ENCODE data around the gene RCHY1. TPM values are rescaled to one million over a fixed set of nuclear protein-coding genes. Genes with fewer than 3 reads are reported as not detected.

RCHY1 gene
- 10 to 100 TPM in 1 of 2 donors, 1 to 10 TPM in 1; 8.5 to 13.0 TPM for polyA plus RNA-seq

- Histone ChIP-seq H3K9me3 (ENCODE audit: control insufficient read depth in 2 of 2, insufficient read depth in 1 of 2, low read depth in 1 of 2, low read length in 1 of 2) (no peaks in the 10 kb centered on the region), H3K4me1 (ENCODE audit: control insufficient read depth in 2 of 2, insufficient read depth in 2 of 2, low read length in 1 of 2) (no peaks in the 10 kb centered on the region), H3K4me3 (ENCODE audit: low read depth in 1 of 2, low read length in 2 of 2) (peak within 1 kb of the TSS; percentile 83 to 98), H3K36me3 (ENCODE audit: control insufficient read depth in 2 of 2, insufficient read depth in 2 of 2, low read length in 1 of 2) (no peaks in the 10 kb centered on the region), H3K27ac (ENCODE audit: low read depth in 2 of 2, low read length in 1 of 2) (peak within 1 kb of the TSS; percentile 97 to 98), H3K27me3 (ENCODE audit: control insufficient read depth in 1 of 2, insufficient read depth in 2 of 2, low read length in 2 of 2) (no peaks in the 10 kb centered on the region)
- 0% methylated on average over 61 of the region's 61 CpGs for WGBS, 2 donors
These were observed at the start of gene RCHY1, which contains the start of gene THAP6 for GRCh38 chr4:75514131-75514948. RCHY1 (minus strand) TSS chr4:75514403; CDS start chr4:75514286, 117 bp downstream. THAP6 (plus strand) TSS chr4:75514473; CDS start chr4:75515453, 980 bp downstream.

DNA sequence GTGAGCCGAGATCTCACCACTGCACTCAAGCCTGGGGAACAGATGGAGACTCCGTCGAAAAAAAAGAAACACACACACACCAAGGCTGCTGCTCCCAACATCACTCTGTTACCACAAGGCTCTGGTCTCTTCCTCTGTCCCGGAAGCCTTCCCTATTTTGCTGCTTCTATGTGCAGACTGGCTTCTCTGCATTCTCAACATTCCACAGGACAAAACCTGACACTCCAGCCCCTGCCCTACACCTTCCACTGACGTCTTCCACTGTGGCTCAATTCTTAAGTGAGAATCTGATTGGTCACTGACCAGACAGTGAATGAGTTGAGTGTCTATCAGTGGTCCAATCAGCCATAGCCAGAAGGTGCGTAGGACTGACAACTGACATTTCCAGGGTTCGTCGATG, 47.6 kb upstream of the RCHY1 start:
- 72 to 74% methylated on average over 7 to 8 of the region's 8 CpGs for WGBS, 2 donors
- Histone ChIP-seq H3K4me3 (ENCODE audit: low read depth in 1 of 2, low read length in 2 of 2) (no peak overlapping the region), H3K27ac (ENCODE audit: low read depth in 2 of 2, low read length in 1 of 2) (no peak overlapping the region)

DNA sequence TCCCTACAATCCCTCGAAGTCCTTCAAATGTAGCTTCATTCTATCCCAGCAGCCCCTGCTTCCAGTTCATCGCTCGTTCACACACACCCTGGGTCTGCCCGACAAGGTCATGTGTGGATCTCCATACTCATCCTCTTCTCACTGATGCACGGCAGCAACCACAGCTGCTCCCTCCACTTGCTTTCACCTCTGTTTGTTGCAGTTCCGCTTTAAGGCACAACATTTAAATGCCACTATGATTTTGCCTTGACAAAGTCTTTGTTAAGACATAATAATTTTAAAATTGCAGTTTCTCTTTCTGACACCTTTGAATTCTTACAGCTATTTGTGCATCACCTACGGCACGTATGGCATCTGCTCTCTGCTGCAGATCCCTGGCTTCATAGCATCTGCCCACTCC, 43.5 kb upstream of the RCHY1 start:
- no peak overlapping the region for H3K27ac ChIP-seq (ENCODE audit: low read depth in 2 of 2, low read length in 1 of 2)
- H3K4me3 ChIP-seq (ENCODE audit: low read depth in 1 of 2, low read length in 2 of 2): no peak overlapping the region
- no peaks in the 10 kb centered on the region for H3K27me3 ChIP-seq (ENCODE audit: control insufficient read depth in 1 of 2, insufficient read depth in 2 of 2, low read length in 2 of 2)
- no peaks in the 10 kb centered on the region for H3K36me3 ChIP-seq (ENCODE audit: control insufficient read depth in 2 of 2, insufficient read depth in 2 of 2, low read length in 1 of 2)
- H3K9me3 ChIP-seq (ENCODE audit: control insufficient read depth in 2 of 2, insufficient read depth in 1 of 2, low read depth in 1 of 2, low read length in 1 of 2): peaks cover 0 to 2% of the 10 kb centered on the region in 2 donors
- no peaks in the 10 kb centered on the region for H3K4me1 ChIP-seq (ENCODE audit: control insufficient read depth in 2 of 2, insufficient read depth in 2 of 2, low read length in 1 of 2)
- WGBS, 2 donors: 87 to 88% methylated on average over 8 of the region's 8 CpGs

More for the DNA sequence above, 47.6 kb upstream of the RCHY1 start:
- Histone ChIP-seq H3K27me3 (ENCODE audit: control insufficient read depth in 1 of 2, insufficient read depth in 2 of 2, low read length in 2 of 2) (peaks cover 0 to 2% of the 10 kb centered on the region in 2 donors), H3K9me3 (ENCODE audit: control insufficient read depth in 2 of 2, insufficient read depth in 1 of 2, low read depth in 1 of 2, low read length in 1 of 2) (peaks cover 0 to 2% of the 10 kb centered on the region in 2 donors), H3K36me3 (ENCODE audit: control insufficient read depth in 2 of 2, insufficient read depth in 2 of 2, low read length in 1 of 2) (no peaks in the 10 kb centered on the region), H3K4me1 (ENCODE audit: control insufficient read depth in 2 of 2, insufficient read depth in 2 of 2, low read length in 1 of 2) (no peaks in the 10 kb centered on the region)

- H3K36me3 ChIP-seq (ENCODE audit: control insufficient read depth in 2 of 2, insufficient read depth in 2 of 2, low read length in 1 of 2): no peaks in the 10 kb centered on the region
- WGBS, 2 donors: 49 to 57% methylated on average over 9 of the region's 9 CpGs
These were observed 41.3 kb upstream of the RCHY1 start, which contains the start of gene ODAPH for GRCh38 chr4:75555294-75556164. ODAPH (plus strand) TSS chr4:75556066; CDS start chr4:75556083, 17 bp downstream.

DNA sequence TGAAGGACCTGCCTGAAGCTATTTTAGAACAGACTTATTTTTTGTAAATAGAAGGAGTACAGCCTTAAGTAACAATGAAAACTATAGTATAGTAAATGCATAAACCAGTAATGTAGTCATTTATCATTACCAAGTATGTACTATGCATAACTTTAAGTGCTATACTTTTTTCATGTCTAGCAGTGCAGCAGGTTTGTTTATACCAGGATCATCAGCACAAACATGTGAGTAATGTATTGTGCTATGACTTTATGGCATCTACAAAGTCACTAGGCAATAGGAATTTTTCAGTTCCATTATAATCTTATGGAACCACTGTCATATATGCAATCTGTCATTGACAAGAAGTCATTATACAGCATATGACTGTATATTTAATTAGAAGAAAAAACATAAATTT, 38.2 kb upstream of the RCHY1 start:
- Histone ChIP-seq H3K27ac (ENCODE audit: low read depth in 2 of 2, low read length in 1 of 2) (no peak overlapping the region), H3K4me3 (ENCODE audit: low read depth in 1 of 2, low read length in 2 of 2) (no peak overlapping the region), H3K36me3 (ENCODE audit: control insufficient read depth in 2 of 2, insufficient read depth in 2 of 2, low read length in 1 of 2) (no peaks in the 10 kb centered on the region), H3K9me3 (ENCODE audit: control insufficient read depth in 2 of 2, insufficient read depth in 1 of 2, low read depth in 1 of 2, low read length in 1 of 2) (peaks cover 0 to 2% of the 10 kb centered on the region in 2 donors), H3K27me3 (ENCODE audit: control insufficient read depth in 1 of 2, insufficient read depth in 2 of 2, low read length in 2 of 2) (no peaks in the 10 kb centered on the region), H3K4me1 (ENCODE audit: control insufficient read depth in 2 of 2, insufficient read depth in 2 of 2, low read length in 1 of 2) (no peaks in the 10 kb centered on the region)

More at GRCh38 chr4:75555294-75556164, 41.3 kb upstream of the RCHY1 start, which contains the start of gene ODAPH:
- Histone ChIP-seq H3K4me1 (ENCODE audit: control insufficient read depth in 2 of 2, insufficient read depth in 2 of 2, low read length in 1 of 2) (no peaks in the 10 kb centered on the region), H3K4me3 (ENCODE audit: low read depth in 1 of 2, low read length in 2 of 2) (no peak within 1 kb of the TSS), H3K9me3 (ENCODE audit: control insufficient read depth in 2 of 2, insufficient read depth in 1 of 2, low read depth in 1 of 2, low read length in 1 of 2) (peaks cover 0 to 2% of the 10 kb centered on the region in 2 donors), H3K27ac (ENCODE audit: low read depth in 2 of 2, low read length in 1 of 2) (no peak within 1 kb of the TSS), H3K27me3 (ENCODE audit: control insufficient read depth in 1 of 2, insufficient read depth in 2 of 2, low read length in 2 of 2) (no peaks in the 10 kb centered on the region)

DNA sequence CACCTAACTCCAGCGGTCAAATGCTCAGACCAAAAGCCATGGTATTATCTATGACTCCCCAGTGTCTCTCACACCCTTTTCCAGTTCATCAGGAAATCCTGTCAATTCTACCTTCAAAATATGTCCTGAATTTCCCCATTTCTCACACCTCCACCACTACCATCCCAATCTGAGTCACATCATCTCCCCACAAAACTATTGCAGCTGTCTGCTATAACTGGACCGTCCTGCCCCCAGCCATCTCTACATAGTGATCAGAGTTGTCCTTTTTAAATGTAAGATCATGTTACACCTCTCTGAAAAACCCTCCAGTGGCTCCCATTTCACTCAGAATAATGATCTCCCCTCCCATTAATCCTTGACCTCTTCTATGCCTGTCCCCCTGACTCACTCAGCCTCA, 34.8 kb upstream of the RCHY1 start:
- H3K27ac ChIP-seq (ENCODE audit: low read depth in 2 of 2, low read length in 1 of 2): no peak overlapping the region
- H3K36me3 ChIP-seq (ENCODE audit: control insufficient read depth in 2 of 2, insufficient read depth in 2 of 2, low read length in 1 of 2): no peaks in the 10 kb centered on the region
- no peaks in the 10 kb centered on the region for H3K9me3 ChIP-seq (ENCODE audit: control insufficient read depth in 2 of 2, insufficient read depth in 1 of 2, low read depth in 1 of 2, low read length in 1 of 2)
- no peaks in the 10 kb centered on the region for H3K4me1 ChIP-seq (ENCODE audit: control insufficient read depth in 2 of 2, insufficient read depth in 2 of 2, low read length in 1 of 2)
- 85 to 86% methylated on average over 2 of the region's 2 CpGs for WGBS, 2 donors
- no peaks in the 10 kb centered on the region for H3K27me3 ChIP-seq (ENCODE audit: control insufficient read depth in 1 of 2, insufficient read depth in 2 of 2, low read length in 2 of 2)
- no peak overlapping the region for H3K4me3 ChIP-seq (ENCODE audit: low read depth in 1 of 2, low read length in 2 of 2)

DNA sequence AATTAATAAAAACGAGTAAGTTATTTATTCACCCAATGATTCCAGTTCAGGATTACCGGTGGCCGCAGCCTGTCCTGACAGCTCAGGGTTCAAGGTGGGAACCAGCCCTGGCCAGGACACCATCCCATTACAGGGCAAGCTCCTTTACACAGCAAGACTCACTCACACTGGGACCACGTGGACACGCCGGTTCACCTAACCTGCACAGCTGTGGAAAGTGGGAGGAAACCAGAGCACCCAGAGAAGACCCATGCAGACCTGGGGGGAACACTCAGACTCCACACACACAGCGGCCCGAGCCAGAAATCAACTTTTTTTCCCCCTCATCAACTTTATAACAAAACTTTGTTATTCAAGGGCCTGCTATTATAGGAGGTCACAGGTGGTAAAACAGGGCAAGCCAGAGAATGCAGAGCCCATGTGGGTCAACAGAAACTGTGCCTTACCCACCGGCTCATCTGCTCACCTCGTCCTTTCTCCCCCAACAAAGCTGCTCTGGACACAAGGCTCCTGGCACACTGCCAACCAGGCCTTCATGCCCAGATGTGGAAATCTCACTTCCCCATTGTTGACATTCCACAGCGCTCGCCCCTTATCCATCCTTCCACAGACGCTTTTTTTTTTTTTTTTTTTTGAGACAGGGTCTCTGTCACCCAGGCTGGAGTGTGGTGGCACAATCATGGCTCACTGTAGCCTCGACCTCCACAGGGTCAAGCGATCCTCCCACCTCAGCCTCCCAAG, 33.6 kb upstream of the RCHY1 start:
- 76 to 80% methylated on average over 15 of the region's 15 CpGs for WGBS, 2 donors

DNA sequence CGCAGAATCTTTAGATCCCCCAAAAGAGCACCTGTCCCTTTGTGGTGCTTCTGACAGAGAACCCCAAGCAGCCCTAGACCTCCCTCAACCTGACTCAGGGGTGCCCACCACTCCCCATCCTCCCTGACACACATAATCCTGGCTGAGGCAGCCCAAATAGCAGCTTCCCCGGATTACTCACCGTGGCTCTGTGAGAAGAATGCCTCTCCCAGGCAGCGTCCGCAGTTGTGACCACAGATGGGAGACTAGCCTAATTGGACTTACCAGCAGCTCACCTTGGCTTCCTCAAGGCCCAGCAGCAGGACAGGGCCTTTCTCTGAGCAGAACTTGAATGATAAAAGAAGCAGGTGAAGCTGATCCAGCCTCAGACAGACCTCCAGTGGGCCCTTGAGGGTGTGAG, 31.3 kb upstream of the RCHY1 start:
- no peak overlapping the region for H3K4me3 ChIP-seq (ENCODE audit: low read depth in 1 of 2, low read length in 2 of 2)
- H3K27me3 ChIP-seq (ENCODE audit: control insufficient read depth in 1 of 2, insufficient read depth in 2 of 2, low read length in 2 of 2): no peaks in the 10 kb centered on the region
- no peaks in the 10 kb centered on the region for H3K9me3 ChIP-seq (ENCODE audit: control insufficient read depth in 2 of 2, insufficient read depth in 1 of 2, low read depth in 1 of 2, low read length in 1 of 2)
- no peaks in the 10 kb centered on the region for H3K4me1 ChIP-seq (ENCODE audit: control insufficient read depth in 2 of 2, insufficient read depth in 2 of 2, low read length in 1 of 2)
- WGBS, 2 donors: 90 to 97% methylated on average over 5 of the region's 5 CpGs
- H3K36me3 ChIP-seq (ENCODE audit: control insufficient read depth in 2 of 2, insufficient read depth in 2 of 2, low read length in 1 of 2): no peaks in the 10 kb centered on the region
- H3K27ac ChIP-seq (ENCODE audit: low read depth in 2 of 2, low read length in 1 of 2): no peak overlapping the region

More for the DNA sequence above, 33.6 kb upstream of the RCHY1 start:
- Histone ChIP-seq H3K27ac (ENCODE audit: low read depth in 2 of 2, low read length in 1 of 2) (no peak overlapping the region), H3K36me3 (ENCODE audit: control insufficient read depth in 2 of 2, insufficient read depth in 2 of 2, low read length in 1 of 2) (no peaks in the 10 kb centered on the region), H3K4me1 (ENCODE audit: control insufficient read depth in 2 of 2, insufficient read depth in 2 of 2, low read length in 1 of 2) (no peaks in the 10 kb centered on the region), H3K9me3 (ENCODE audit: control insufficient read depth in 2 of 2, insufficient read depth in 1 of 2, low read depth in 1 of 2, low read length in 1 of 2) (no peaks in the 10 kb centered on the region), H3K4me3 (ENCODE audit: low read depth in 1 of 2, low read length in 2 of 2) (no peak overlapping the region), H3K27me3 (ENCODE audit: control insufficient read depth in 1 of 2, insufficient read depth in 2 of 2, low read length in 2 of 2) (no peaks in the 10 kb centered on the region)

DNA sequence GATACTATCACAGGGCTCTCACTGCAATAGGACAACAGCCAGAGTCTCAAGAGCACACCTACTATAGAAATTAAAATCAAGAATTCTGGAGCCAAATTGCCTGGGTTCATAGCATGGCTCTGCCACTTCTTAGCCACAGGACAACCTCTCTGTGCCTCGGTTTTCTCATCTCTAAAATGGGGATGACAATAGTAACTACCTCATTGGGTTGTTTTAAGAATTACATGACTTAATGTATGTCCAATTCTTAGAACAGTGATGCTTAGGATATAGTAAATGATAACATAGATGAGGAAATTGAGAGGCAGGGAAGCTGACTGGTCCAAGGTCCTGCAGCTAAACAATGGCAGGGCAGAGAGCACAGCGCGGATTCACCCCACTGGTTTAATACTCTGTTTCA, 30.7 kb upstream of the RCHY1 start:
- no peaks in the 10 kb centered on the region for H3K36me3 ChIP-seq (ENCODE audit: control insufficient read depth in 2 of 2, insufficient read depth in 2 of 2, low read length in 1 of 2)
- no peak overlapping the region for H3K27ac ChIP-seq (ENCODE audit: low read depth in 2 of 2, low read length in 1 of 2)
- H3K27me3 ChIP-seq (ENCODE audit: control insufficient read depth in 1 of 2, insufficient read depth in 2 of 2, low read length in 2 of 2): no peaks in the 10 kb centered on the region
- H3K4me3 ChIP-seq (ENCODE audit: low read depth in 1 of 2, low read length in 2 of 2): no peak overlapping the region
- no peaks in the 10 kb centered on the region for H3K4me1 ChIP-seq (ENCODE audit: control insufficient read depth in 2 of 2, insufficient read depth in 2 of 2, low read length in 1 of 2)
- no peaks in the 10 kb centered on the region for H3K9me3 ChIP-seq (ENCODE audit: control insufficient read depth in 2 of 2, insufficient read depth in 1 of 2, low read depth in 1 of 2, low read length in 1 of 2)
- 90 to 92% methylated on average over 3 of the region's 3 CpGs for WGBS, 2 donors

All from esophagus (tissue), 2 donors.